ENCODE results near the gene MRPS12. TPM values are rescaled to one million over a fixed set of nuclear protein-coding genes. Genes with fewer than 3 reads are reported as not detected.

MRPS12 gene
- total and polyA plus RNA-seq, 2 of the 4 experiments (the other 2 are of a cell fraction): 26.7 to 75.4 TPM

DNA sequence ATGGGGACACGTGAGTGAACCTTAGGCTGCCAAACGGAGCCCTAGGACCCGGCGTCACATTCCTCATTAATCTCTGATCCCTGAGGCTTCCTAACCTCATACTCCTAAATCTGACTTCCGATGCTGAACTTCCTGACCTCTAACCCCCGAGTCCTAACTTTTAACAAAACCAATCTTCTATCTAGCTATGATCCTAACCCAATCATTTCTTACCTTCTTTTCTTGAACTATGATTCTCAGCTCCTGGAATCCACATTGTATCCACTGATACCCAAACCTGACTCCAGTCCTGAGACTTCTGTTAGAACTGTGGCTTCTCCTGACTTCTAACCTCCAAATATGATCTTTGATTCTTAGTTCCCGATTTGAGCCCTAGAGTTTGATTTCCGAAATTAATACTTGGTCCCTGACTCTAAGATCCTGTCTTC lies 30.5 kb upstream of the MRPS12 start:
- in situ Hi-C loops (cut with MboI; ENCODE audit: low sequenced_read_pairs) (loop anchor here (25.0 kb wide), 1 partner anchor 163 kb away; the partner anchor contains the start of gene CAPN12), dilution Hi-C loops (cut with HindIII; ENCODE audit: low sequenced_read_pairs, unreplicated experiment) (no loop called here), intact Hi-C loops (cut with micrococcal nuclease) (no loop called here)
- Histone ChIP-seq H2BK5ac (ENCODE audit: low read depth, low read length, poor library complexity, severe bottlenecking) (peak overlapping the region; percentile 56), H3K56ac (ENCODE audit: extremely low read depth, insufficient read depth, low read length) (peak overlapping the region; percentile 47), H3K23ac (ENCODE audit: low read depth, low read length) (peak overlapping the region; percentile 46; the same call in 1 of the 2 replicates), H3K4me2 (ENCODE audit: low read depth, low read length) (peak overlapping the region; percentile 83), H2BK15ac (ENCODE audit: low read depth, low read length) (no peak overlapping the region), H3K9ac (ENCODE audit: low read depth, low read length) (peak overlapping the region; percentile 23; the same call in 1 of the 2 replicates), H4K5ac (ENCODE audit: low read depth, low read length) (peak overlapping the region; percentile 22; the same call in 1 of the 2 replicates), H3K27ac (ENCODE audit: insufficient read depth, low read length) (peak overlapping the region; percentile 58), H4K91ac (ENCODE audit: insufficient read depth, low read depth, low read length) (no peak overlapping the region), H3K14ac (replicated peaks; ENCODE audit: low read depth, low read length) (peak overlapping the region; percentile 31), H2AFZ (replicated peaks; ENCODE audit: low read length, poor library complexity) (peak overlapping the region; percentile 98), H2BK20ac (ENCODE audit: low read depth, low read length) (no peak overlapping the region), H4K8ac (ENCODE audit: low read depth in 2 of 2, low read length in 2 of 2) (peak overlapping the region; percentile 12 to 84; a peak in 3 of 4 replicates), H3K79me1 (ENCODE audit: low read depth in 1 of 2, low read length in 2 of 2) (peaks cover 20 to 49% of the 10 kb centered on the region in 2 experiments), H3K4me1 (ENCODE audit: control insufficient read depth, insufficient read depth, low read length) (peaks cover 3% of the 10 kb centered on the region; the same call in 1 of the 2 replicates), H2AK9ac (replicated peaks; ENCODE audit: low read depth, low read length, poor library complexity) (peak overlapping the region; percentile 8), H3K9me1 (ENCODE audit: insufficient read depth, low read length) (no peaks in the 10 kb centered on the region; the same call in none of the 2 replicates), H2AK5ac (ENCODE audit: low read depth, low read length) (no peak overlapping the region), H2BK120ac (ENCODE audit: low read depth, low read length) (no peak overlapping the region), H3K4ac (ENCODE audit: low read depth, low read length) (peak overlapping the region; percentile 35), H3K4me3 (ENCODE audit: insufficient read depth, low read depth, low read length) (peak overlapping the region; percentile 66), H3K18ac (ENCODE audit: low read depth, low read length) (no peak overlapping the region), H4K20me1 (ENCODE audit: insufficient read depth, low read length) (peaks cover 4% of the 10 kb centered on the region), H3K9me3 (ENCODE audit: control insufficient read depth, insufficient read depth, low read length) (no peaks in the 10 kb centered on the region), H3K27me3 (ENCODE audit: control insufficient read depth, insufficient read depth, low read length) (no peaks in the 10 kb centered on the region), H3K36me3 (ENCODE audit: control insufficient read depth, insufficient read depth, low read length) (peaks cover 3% of the 10 kb centered on the region; the same call in 1 of the 2 replicates)
- TF ChIP-seq MAFK (IDR thresholded peaks at IDR 0.05; ENCODE audit: low read depth, low read length) (no peak), USF2 (IDR thresholded peaks at IDR 0.05; ENCODE audit: low read depth, low read length) (peak; percentile 72; the same call in 1 of the 2 replicates)
- DNase-seq (no peak), ATAC-seq (ENCODE audit: low read depth) (no peak)
- CTCF ChIA-PET: interaction anchor here (0.6 to 1.7 kb wide), 4 partner anchors 13 to 422 kb away, joined by 3 to 10 read pairs (median 4); partner anchors contain the start of genes MRPS12 and SARS2
- POLR2A ChIA-PET (ENCODE audit: unreplicated experiment): interaction anchor here (0.9 kb wide), 1 partner anchor 37 kb away, joined by 6 read pairs; no protein-coding TSS in a partner anchor
- WGBS, 2 experiments (ENCODE audit: extremely low coverage in 2 of 2, insufficient read length in 1 of 2): 0% methylated on average over 6 of the region's 8 CpGs; no CpG with 5 or more reads in 1 of the 2 experiments
- TSS peak; percentile 72 for BruUV-seq (replicated peaks)
